Colonic mucosa (tissue), 4 donors: ENCODE data around the gene TPD52L2. TPM values are rescaled to one million over a fixed set of nuclear protein-coding genes. Genes with fewer than 3 reads are reported as not detected.
"Not testable (repeated sequence)": the region's sequence is repeated elsewhere in the genome, so short reads cannot be mapped to it uniquely, and the experiment has no call there.

ENCODE experiments used
- DNase-seq: peaks from one replicate; pipeline ENCODE4 v3.0.0-alpha.2; 2020
- H3K27ac ChIP-seq: fragments of 200-600 bp; one replicate; pipeline ENCODE4 v1.8.0; 2021
- H3K27me3 ChIP-seq: fragments of 200-600 bp; one replicate; pipeline ENCODE4 v1.8.0; 2021
- H3K36me3 ChIP-seq: fragments of 200-600 bp; one replicate; pipeline ENCODE4 v1.8.0; 2021
- H3K4me1 ChIP-seq: fragments of 200-600 bp; one replicate; pipeline ENCODE4 v1.8.0; 2021; ENCODE audit warnings: mild to moderate bottlenecking
- H3K4me3 ChIP-seq: fragments of 200-600 bp; one replicate; pipeline ENCODE4 v1.8.0; 2021
- H3K9ac ChIP-seq, 2 donors: one replicate each; pipeline ENCODE4 v1.7.0; 2013; ENCODE audit warnings: control low read depth in 2 of 2, low read depth in 2 of 2, low read length in 2 of 2
- H3K9me3 ChIP-seq: fragments of 200-600 bp; one replicate; pipeline ENCODE4 v1.8.0; 2021
- intact Hi-C: fragments of 100-400 bp; cut with DNase I; formaldehyde crosslinking; loops from one replicate; pipeline ENCODE4 v1.14.1; 2022
- total RNA-seq, 2 donors: library from RNA; stranded (reverse); fragmentation: NEBNext Ultra II Directional in 1 of 2; extraction: Animal tissue kit (Norgen Biotek cat#: 25700) in 1 of 2; gene quantifications; one replicate each; pipeline ENCODE4 v1.2.1, GENCODE V29; 2021
- TF ChIP-seq, protein P1 (sequence below): fragments of 200-600 bp; IDR thresholded peaks from one replicate; pipeline ENCODE4 v1.8.0; 2022; ENCODE audit warnings: antibody characterized with exemption, mild to moderate bottlenecking
- donor health status: healthy.
- donor health status: DM: no; HTN: no; CAD: no.
- donor health status: DM: no; HTN: no; CAD: no.

The TPD52L2 gene
- total RNA-seq, 2 donors from 2014 or later, result 54.0 to 66.1 TPM

DNA sequence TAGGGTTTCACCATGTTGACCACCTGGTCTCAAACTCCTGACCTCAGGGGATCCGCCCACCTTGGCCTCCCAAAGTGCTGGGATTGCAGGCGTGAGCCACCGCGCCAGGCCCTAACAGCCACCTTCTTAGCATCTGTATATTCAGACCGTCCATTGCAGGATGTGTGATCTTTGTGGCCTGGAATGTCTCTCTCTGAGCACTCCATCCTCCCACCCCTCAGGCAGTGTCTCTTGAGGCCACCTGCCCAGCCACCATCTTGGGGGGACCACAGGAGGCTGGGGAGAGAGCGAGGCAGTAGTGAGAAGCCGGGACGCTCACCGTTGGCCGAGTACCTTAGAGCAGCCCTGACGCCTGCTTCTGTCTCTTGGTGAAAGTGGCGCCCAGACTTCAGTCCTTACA lies 48.7 kb downstream of the TPD52L2 start:
- H3K27me3 ChIP-seq, result no peaks in the 10 kb centered on the region
- DNase-seq, result no peak
- H3K9me3 ChIP-seq, result no peaks in the 10 kb centered on the region
- no peaks in the 10 kb centered on the region for H3K36me3 ChIP-seq
- TF ChIP-seq, protein P1, sequence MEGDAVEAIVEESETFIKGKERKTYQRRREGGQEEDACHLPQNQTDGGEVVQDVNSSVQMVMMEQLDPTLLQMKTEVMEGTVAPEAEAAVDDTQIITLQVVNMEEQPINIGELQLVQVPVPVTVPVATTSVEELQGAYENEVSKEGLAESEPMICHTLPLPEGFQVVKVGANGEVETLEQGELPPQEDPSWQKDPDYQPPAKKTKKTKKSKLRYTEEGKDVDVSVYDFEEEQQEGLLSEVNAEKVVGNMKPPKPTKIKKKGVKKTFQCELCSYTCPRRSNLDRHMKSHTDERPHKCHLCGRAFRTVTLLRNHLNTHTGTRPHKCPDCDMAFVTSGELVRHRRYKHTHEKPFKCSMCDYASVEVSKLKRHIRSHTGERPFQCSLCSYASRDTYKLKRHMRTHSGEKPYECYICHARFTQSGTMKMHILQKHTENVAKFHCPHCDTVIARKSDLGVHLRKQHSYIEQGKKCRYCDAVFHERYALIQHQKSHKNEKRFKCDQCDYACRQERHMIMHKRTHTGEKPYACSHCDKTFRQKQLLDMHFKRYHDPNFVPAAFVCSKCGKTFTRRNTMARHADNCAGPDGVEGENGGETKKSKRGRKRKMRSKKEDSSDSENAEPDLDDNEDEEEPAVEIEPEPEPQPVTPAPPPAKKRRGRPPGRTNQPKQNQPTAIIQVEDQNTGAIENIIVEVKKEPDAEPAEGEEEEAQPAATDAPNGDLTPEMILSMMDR, result no peak
- H3K9ac ChIP-seq, result no peak overlapping the region
- intact Hi-C loops, result no loop called here
- no peak overlapping the region for H3K27ac ChIP-seq
- peaks cover 13% of the 10 kb centered on the region for H3K4me1 ChIP-seq
- H3K4me3 ChIP-seq, result no peak overlapping the region

DNA sequence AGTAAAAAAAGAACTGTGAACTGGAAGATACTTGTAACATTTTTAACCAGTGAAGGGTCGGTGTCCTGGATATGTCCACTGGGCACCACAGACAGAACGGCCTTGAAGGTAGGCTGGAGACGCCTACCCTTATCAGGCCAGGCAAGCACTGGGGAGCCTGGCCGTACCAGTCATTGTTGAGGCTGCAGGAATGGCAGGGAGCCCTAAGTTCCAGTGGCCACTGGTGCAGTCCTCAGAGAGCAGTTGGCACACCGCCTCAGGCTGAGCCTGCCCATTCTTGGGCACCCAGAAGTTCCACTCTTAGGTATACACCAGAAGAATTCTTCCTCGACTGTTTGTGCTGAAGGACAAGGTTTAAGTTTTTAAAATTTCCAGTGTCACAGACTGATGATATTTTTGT lies 50.4 kb downstream of the TPD52L2 start:
- Histone ChIP-seq H3K4me3 (no peak overlapping the region), H3K4me1 (no peaks in the 10 kb centered on the region), H3K36me3 (no peaks in the 10 kb centered on the region), H3K27ac (no peak overlapping the region), H3K27me3 (no peaks in the 10 kb centered on the region), H3K9ac (no peak overlapping the region), H3K9me3 (no peaks in the 10 kb centered on the region)
- intact Hi-C loops, result no loop called here
- TF ChIP-seq, protein P1, result no peak
- DNase-seq, result no peak

DNA sequence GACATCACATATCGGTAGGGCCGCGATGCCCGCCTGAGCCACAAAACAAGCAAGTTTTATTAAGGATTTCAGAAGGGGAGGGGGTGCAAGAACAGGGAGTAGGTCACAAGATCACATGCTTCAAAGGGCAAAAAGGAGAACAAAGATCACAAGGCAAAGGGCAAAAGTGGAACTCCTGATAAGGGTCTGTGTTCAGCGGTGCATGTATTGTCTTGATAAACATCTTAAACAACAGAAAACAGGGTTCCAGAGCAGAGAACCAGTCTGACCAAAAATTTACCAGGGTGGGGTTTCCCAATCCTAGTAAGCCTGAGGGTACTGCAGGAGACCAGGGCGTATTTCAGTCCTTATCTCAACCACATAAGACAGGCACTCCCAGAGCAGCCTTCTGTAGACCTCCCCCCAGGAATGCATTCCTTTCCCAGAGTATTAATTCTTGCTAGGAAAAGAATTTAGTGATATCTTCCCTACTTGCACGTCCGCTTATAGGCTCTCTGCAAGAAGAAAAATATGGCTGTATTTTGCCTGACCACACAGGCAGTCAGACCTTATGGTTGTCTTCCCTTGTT lies 51.4 kb downstream of the TPD52L2 start:
- DNase-seq, H3K4me1 ChIP-seq: not testable (repeated sequence)

DNA sequence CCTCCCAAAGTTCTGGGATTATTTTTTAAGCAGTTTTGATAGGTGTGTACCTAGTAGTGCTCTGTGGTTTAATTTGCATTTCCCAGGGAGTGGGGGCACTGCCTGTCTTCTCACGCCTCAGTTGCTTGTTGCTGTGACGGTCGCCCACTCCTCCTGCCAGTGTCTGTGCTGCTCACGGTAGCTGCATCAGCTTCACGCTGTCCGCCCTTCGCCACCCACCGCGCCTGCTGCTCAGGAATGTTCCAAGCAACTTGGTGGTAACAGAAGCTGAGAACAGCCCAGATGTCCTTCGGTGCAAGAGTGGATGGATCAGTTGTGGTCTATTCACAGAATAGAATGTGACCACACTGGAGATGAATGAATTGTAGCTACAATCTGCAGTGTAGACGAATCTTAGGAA lies 52.7 kb downstream of the TPD52L2 start:
- Histone ChIP-seq H3K27ac (no peak overlapping the region), H3K27me3 (no peaks in the 10 kb centered on the region), H3K9ac (no peak overlapping the region), H3K4me3 (no peak overlapping the region), H3K9me3 (no peaks in the 10 kb centered on the region), H3K4me1 (no peaks in the 10 kb centered on the region), H3K36me3 (no peaks in the 10 kb centered on the region)
- TF ChIP-seq, protein P1, result no peak
- no peak for DNase-seq
- intact Hi-C loops, result no loop called here

More for the DNA sequence above, 51.4 kb downstream of the TPD52L2 start:
- H3K27me3 ChIP-seq, H3K36me3 ChIP-seq, H3K9ac ChIP-seq, H3K9me3 ChIP-seq, H3K4me3 ChIP-seq, intact Hi-C loops, H3K27ac ChIP-seq: not testable (repeated sequence)

DNA sequence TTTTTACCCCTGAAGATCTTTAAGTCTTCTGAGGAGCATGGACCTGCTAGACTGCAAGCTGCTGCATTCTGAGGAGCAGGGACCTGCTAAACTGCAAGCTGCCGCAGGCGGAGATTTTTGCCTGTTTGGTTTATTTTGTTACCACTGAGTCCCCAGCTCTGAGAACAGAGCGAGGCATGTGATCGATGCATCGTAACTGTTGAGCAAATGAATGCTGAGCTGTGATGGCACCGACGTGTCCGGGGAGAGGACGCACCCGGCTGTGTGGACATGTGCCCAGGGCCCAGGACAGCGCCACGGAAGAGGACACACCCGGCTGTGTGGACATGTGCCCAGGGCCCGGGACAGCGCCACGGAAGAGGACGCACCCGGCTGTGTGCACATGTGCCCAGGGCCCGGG lies 54.1 kb downstream of the TPD52L2 start:
- intact Hi-C loops, result no loop called here
- TF ChIP-seq, protein P1, result no peak
- Histone ChIP-seq H3K4me3 (no peak overlapping the region), H3K9ac (no peak overlapping the region), H3K27me3 (no peaks in the 10 kb centered on the region), H3K36me3 (no peaks in the 10 kb centered on the region), H3K4me1 (no peaks in the 10 kb centered on the region), H3K27ac (no peak overlapping the region), H3K9me3 (no peaks in the 10 kb centered on the region)
- no peak for DNase-seq

DNA sequence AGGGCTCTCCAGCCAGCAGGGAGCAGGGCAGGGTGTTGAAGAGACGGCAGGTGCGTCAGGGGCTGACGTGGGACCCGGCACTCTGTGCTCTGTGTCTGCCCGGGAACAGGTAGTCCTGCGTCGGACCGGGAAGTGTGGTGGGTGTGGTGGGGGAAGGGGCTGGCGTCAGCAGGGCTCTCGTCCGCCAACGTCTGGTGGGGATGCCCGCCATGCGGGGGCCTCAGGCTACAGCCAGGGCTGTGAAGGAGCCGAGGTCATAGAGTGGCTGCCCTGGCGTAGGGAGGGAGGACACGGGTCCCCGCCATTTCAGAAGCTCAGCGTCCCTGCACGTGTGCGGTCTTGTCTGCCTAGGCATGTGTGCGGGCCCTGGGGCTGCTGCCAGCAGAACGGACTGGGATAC lies 55.2 kb downstream of the TPD52L2 start:
- no peaks in the 10 kb centered on the region for H3K9me3 ChIP-seq
- no peak overlapping the region for H3K9ac ChIP-seq
- no peak overlapping the region for H3K4me3 ChIP-seq
- H3K36me3 ChIP-seq, result no peaks in the 10 kb centered on the region
- intact Hi-C loops, result no loop called here
- no peaks in the 10 kb centered on the region for H3K4me1 ChIP-seq
- no peak for DNase-seq
- no peaks in the 10 kb centered on the region for H3K27me3 ChIP-seq
- TF ChIP-seq, protein P1, result no peak
- no peak overlapping the region for H3K27ac ChIP-seq
